Measurements from ENCODE around the gene CRYGS.
"Not testable (repeated sequence)": the region's sequence is repeated elsewhere in the genome, so short reads cannot be mapped to it uniquely, and the experiment has no call there.

Gene CRYGS

GRCh38 chr3:186589121-186589520 lies 44.9 kb upstream of the CRYGS start:
- DNase-seq: no peak
- no peaks in the 10 kb centered on the region for H3K9me3 ChIP-seq (ENCODE audit: severe bottlenecking)
- H3K27me3 ChIP-seq (ENCODE audit: insufficient read depth, low read depth, severe bottlenecking): no peaks in the 10 kb centered on the region
- H3K27ac ChIP-seq: no peak overlapping the region
- peaks cover 19% of the 10 kb centered on the region for H3K36me3 ChIP-seq
- no peak overlapping the region for H3K4me3 ChIP-seq (ENCODE audit: low read depth, low read length)
- peak; percentile 15; the same call in 1 of the 2 replicates for TF ChIP-seq CTCF (IDR thresholded peaks at IDR 0.05; ENCODE audit: low read depth, low read length)

GRCh38 chr3:186588632-186589031 lies 44.5 kb upstream of the CRYGS start:
- Histone ChIP-seq H3K9me3 (ENCODE audit: severe bottlenecking) (no peaks in the 10 kb centered on the region), H3K27ac (no peak overlapping the region), H3K36me3 (peaks cover 24% of the 10 kb centered on the region), H3K4me3 (ENCODE audit: low read depth, low read length) (no peak overlapping the region), H3K27me3 (ENCODE audit: insufficient read depth, low read depth, severe bottlenecking) (no peaks in the 10 kb centered on the region)
- TF ChIP-seq CTCF (IDR thresholded peaks at IDR 0.05; ENCODE audit: low read depth, low read length): no peak
- no peak for DNase-seq

GRCh38 chr3:186587183-186587582 lies 43.0 kb upstream of the CRYGS start:
- H3K36me3 ChIP-seq: peaks cover 33% of the 10 kb centered on the region
- no peak overlapping the region for H3K27ac ChIP-seq
- DNase-seq: no peak
- no peaks in the 10 kb centered on the region for H3K9me3 ChIP-seq (ENCODE audit: severe bottlenecking)
- H3K4me3 ChIP-seq (ENCODE audit: low read depth, low read length): no peak overlapping the region
- H3K27me3 ChIP-seq (ENCODE audit: insufficient read depth, low read depth, severe bottlenecking): no peaks in the 10 kb centered on the region
- no peak for TF ChIP-seq CTCF (IDR thresholded peaks at IDR 0.05; ENCODE audit: low read depth, low read length)

- peaks cover 40% of the 10 kb centered on the region for H3K36me3 ChIP-seq
Observed at GRCh38 chr3:186586245-186586644, 42.1 kb upstream of the CRYGS start.

GRCh38 chr3:186583831-186584230 lies 39.7 kb upstream of the CRYGS start:
- H3K9me3 ChIP-seq (ENCODE audit: severe bottlenecking): no peaks in the 10 kb centered on the region
- no peak overlapping the region for H3K4me3 ChIP-seq (ENCODE audit: low read depth, low read length)
- peaks cover 57% of the 10 kb centered on the region for H3K36me3 ChIP-seq
- TF ChIP-seq CTCF (IDR thresholded peaks at IDR 0.05; ENCODE audit: low read depth, low read length): no peak
- H3K27ac ChIP-seq: no peak overlapping the region
- no peak for DNase-seq
- H3K27me3 ChIP-seq (ENCODE audit: insufficient read depth, low read depth, severe bottlenecking): no peaks in the 10 kb centered on the region

More at GRCh38 chr3:186586245-186586644, 42.1 kb upstream of the CRYGS start:
- not testable (repeated sequence) for H3K9me3 ChIP-seq (ENCODE audit: severe bottlenecking); H3K27ac ChIP-seq; H3K27me3 ChIP-seq (ENCODE audit: insufficient read depth, low read depth, severe bottlenecking); DNase-seq; H3K4me3 ChIP-seq (ENCODE audit: low read depth, low read length)

GRCh38 chr3:186582541-186582940 lies 38.4 kb upstream of the CRYGS start:
- no peak overlapping the region for H3K4me3 ChIP-seq (ENCODE audit: low read depth, low read length)
- H3K27me3 ChIP-seq (ENCODE audit: insufficient read depth, low read depth, severe bottlenecking): no peaks in the 10 kb centered on the region
- no peak overlapping the region for H3K27ac ChIP-seq
- no peaks in the 10 kb centered on the region for H3K9me3 ChIP-seq (ENCODE audit: severe bottlenecking)
- DNase-seq: no peak
- H3K36me3 ChIP-seq: peaks cover 69% of the 10 kb centered on the region
- TF ChIP-seq CTCF (IDR thresholded peaks at IDR 0.05; ENCODE audit: low read depth, low read length): no peak
